Coronary artery (tissue), 2 donors: ENCODE results near the gene PPP1R15B.

Experiments used
- DNase-seq: peaks from one replicate; pipeline ENCODE4 v3.0.0-alpha.2; 2017; ENCODE audit warnings: low spot score
- H3K27ac ChIP-seq, 2 donors: fragments of 200-600 bp; sonication (generic); one replicate each; pipeline ENCODE4 v1.5.1; 2016 to 2019
- H3K4me3 ChIP-seq: fragments of 200-600 bp; sonication (generic); 2 replicates; pipeline ENCODE4 v1.5.1; 2016; ENCODE audit warnings: mild to moderate bottlenecking, moderate library complexity
- CTCF ChIP-seq: fragments of 200-600 bp; sonication (generic); IDR thresholded peaks from one replicate; pipeline ENCODE4 v1.5.1; 2019; ENCODE audit warnings: antibody characterized with exemption

The PPP1R15B gene

GRCh38 chr1:204408074-204408507 is 3.5 kb downstream of the PPP1R15B start:
- TF ChIP-seq CTCF = no peak
- no peak for DNase-seq
- Histone ChIP-seq H3K4me3 (peak overlapping the region; percentile 98), H3K27ac (peak overlapping the region in 1 of 2 donors; percentile 4)

GRCh38 chr1:204407295-204407971 is 4.2 kb downstream of the PPP1R15B start:
- DNase-seq = no peak
- TF ChIP-seq CTCF = no peak
- peak overlapping the region; percentile 98 for H3K4me3 ChIP-seq
- peak overlapping the region; percentile 4 to 41 for H3K27ac ChIP-seq

GRCh38 chr1:204406621-204407020 is 5.0 kb downstream of the PPP1R15B start:
- no peak for TF ChIP-seq CTCF
- H3K4me3 ChIP-seq = peak overlapping the region; percentile 98
- DNase-seq = no peak
- no peak overlapping the region for H3K27ac ChIP-seq

GRCh38 chr1:204405988-204406387 is 5.6 kb downstream of the PPP1R15B start:
- peak overlapping the region; percentile 98 for H3K4me3 ChIP-seq
- TF ChIP-seq CTCF = no peak
- no peak overlapping the region for H3K27ac ChIP-seq
- no peak for DNase-seq

- DNase-seq = no peak
- TF ChIP-seq CTCF = no peak
- no peak overlapping the region for H3K4me3 ChIP-seq
- no peak overlapping the region for H3K27ac ChIP-seq
Measured at GRCh38 chr1:204404629-204405028, 7.0 kb downstream of the PPP1R15B start.

- no peak for DNase-seq
- TF ChIP-seq CTCF = no peak
- no peak overlapping the region for H3K27ac ChIP-seq
- H3K4me3 ChIP-seq = no peak overlapping the region
Measured at GRCh38 chr1:204402391-204402790, 9.2 kb downstream of the PPP1R15B start.

- H3K27ac ChIP-seq = no peak overlapping the region
- TF ChIP-seq CTCF = no peak
- no peak overlapping the region for H3K4me3 ChIP-seq
- DNase-seq = no peak
Measured at GRCh38 chr1:204401730-204402129, 9.9 kb downstream of the PPP1R15B start.
